ENCODE data around the gene PCSK7. TPM values are rescaled to one million over a fixed set of nuclear protein-coding genes. Genes with fewer than 3 reads are reported as not detected.

PCSK7 gene
- total RNA-seq, 4 donors from 2014 or later, result 28.7 to 53.3 (median 45.0) TPM

DNA sequence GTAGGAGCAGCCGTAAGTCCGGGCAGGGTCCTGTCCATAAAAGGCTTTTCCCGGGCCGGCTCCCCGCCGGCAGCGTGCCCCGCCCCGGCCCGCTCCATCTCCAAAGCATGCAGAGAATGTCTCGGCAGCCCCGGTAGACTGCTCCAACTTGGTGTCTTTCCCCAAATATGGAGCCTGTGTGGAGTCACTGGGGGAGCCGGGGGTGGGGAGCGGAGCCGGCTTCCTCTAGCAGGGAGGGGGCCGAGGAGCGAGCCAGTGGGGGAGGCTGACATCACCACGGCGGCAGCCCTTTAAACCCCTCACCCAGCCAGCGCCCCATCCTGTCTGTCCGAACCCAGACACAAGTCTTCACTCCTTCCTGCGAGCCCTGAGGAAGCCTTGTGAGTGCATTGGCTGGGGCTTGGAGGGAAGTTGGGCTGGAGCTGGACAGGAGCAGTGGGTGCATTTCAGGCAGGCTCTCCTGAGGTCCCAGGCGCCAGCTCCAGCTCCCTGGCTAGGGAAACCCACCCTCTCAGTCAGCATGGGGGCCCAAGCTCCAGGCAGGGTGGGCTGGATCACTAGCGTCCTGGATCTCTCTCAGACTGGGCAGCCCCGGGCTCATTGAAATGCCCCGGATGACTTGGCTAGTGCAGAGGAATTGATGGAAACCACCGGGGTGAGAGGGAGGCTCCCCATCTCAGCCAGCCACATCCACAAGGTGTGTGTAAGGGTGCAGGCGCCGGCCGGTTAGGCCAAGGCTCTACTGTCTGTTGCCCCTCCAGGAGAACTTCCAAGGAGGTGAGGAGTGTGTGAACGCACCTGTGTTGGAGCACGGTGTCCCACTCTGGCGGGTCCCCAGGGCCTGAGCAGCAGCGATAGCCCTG lies 32.6 kb downstream of the PCSK7 start, which contains the start of gene TAGLN:
Gene TAGLN (plus strand): TSS at position 318 of the 863 bp plus-strand sequence. CDS start 3,644 bp downstream, outside the sequence.
- intact Hi-C loops (cut with DNase I), result no loop called here
- H3K27me3 ChIP-seq, result no peaks in the 10 kb centered on the region
- TF ChIP-seq, protein P1, sequence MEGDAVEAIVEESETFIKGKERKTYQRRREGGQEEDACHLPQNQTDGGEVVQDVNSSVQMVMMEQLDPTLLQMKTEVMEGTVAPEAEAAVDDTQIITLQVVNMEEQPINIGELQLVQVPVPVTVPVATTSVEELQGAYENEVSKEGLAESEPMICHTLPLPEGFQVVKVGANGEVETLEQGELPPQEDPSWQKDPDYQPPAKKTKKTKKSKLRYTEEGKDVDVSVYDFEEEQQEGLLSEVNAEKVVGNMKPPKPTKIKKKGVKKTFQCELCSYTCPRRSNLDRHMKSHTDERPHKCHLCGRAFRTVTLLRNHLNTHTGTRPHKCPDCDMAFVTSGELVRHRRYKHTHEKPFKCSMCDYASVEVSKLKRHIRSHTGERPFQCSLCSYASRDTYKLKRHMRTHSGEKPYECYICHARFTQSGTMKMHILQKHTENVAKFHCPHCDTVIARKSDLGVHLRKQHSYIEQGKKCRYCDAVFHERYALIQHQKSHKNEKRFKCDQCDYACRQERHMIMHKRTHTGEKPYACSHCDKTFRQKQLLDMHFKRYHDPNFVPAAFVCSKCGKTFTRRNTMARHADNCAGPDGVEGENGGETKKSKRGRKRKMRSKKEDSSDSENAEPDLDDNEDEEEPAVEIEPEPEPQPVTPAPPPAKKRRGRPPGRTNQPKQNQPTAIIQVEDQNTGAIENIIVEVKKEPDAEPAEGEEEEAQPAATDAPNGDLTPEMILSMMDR (IDR thresholded peaks at IDR 0.05), result no peak
- TF ChIP-seq POLR2A (IDR thresholded peaks at IDR 0.05), result peak in 2 of 4 donors; percentile 62 to 74
- no peaks in the 10 kb centered on the region for H3K9me3 ChIP-seq
- 33% methylated on average over 4 of the region's 34 CpGs; no CpG with 5 or more reads in 1 of the 2 donors for WGBS, 2 donors
- peak within 1 kb of the TSS; percentile 27 to 66 (median 51) for H3K4me3 ChIP-seq
- H3K36me3 ChIP-seq, result peaks cover 0 to 32% (median 10%) of the 10 kb centered on the region in 3 donors
- peaks cover 12 to 44% (median 14%) of the 10 kb centered on the region in 3 donors for H3K4me1 ChIP-seq
- peak within 1 kb of the TSS; percentile 72 to 93 (median 88) for H3K27ac ChIP-seq
- DNase-seq, result no peak

DNA sequence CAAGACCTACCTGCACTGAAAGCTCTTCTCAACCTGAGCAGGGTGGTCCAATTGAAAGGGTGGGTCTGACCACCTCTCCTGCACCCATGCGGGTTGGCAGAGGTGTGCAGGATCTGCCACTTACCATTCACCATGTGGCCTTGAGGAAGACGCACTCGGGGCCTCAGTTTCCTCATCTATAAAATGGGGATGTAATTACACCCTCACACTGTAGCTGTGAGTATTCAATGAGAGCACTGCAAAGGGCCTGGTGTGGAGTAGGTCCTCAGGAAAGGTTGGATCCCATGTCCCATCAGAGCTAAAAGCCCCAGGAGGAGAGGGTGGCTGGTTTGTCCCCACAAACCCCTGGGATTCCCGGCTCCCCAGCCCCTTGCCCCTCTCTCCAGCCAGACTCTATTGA lies 33.3 kb downstream of the PCSK7 start:
- H3K27ac ChIP-seq, result peak overlapping the region; percentile 50 to 93 (median 88)
- intact Hi-C loops (cut with DNase I), result no loop called here

DNA sequence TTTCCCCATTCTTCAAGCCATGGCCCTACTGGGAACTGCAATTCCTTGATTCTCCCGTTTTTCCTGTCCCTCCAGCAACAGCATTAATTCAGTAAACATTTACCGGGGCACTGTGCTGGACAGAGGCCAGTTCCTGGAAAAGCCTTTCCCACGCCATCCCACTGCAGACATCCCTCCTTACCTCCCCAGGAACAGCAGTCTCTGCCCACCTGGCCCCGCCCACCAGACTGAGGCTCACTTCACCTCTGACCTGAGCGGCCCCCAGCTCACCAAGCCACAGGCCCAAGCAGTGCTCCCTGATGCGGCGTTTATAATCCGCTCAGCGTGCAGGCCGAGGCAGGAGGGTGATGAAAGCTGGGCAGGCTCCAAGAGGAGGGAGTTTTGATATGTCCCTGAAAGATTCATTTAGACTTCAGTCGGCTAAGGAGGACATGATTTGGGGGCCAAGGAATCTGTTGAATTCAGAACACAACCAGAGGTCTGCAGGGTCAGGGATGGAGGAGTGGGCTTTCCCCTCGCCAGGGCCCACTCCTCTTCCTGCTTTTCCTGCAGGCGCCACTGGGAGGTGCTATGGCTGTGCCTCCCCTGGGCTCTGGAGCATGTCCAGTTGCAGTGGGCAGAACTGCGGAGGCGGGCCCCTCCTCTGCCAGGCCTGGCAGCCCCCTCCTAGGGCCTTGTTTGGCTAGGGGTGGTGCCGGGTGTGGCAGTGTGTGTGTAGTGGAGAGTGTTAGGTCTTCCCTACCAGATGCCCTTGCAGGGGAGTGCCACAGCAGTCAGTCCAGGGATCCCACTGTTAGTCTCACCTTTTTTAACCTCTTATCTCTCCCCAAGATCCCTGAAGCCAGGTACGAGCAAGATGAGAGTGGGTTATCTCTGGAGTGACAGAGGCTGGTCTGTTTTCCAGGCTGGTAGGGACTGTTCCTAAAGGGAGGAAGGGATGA lies 34.1 kb downstream of the PCSK7 start:
- Histone ChIP-seq H3K36me3 (peaks cover 0 to 32% (median 7%) of the 10 kb centered on the region in 3 donors), H3K9me3 (no peaks in the 10 kb centered on the region), H3K4me1 (peaks cover 12 to 39% (median 14%) of the 10 kb centered on the region in 3 donors), H3K27me3 (no peaks in the 10 kb centered on the region), H3K27ac (peak overlapping the region; percentile 50 to 93 (median 88)), H3K4me3 (peak overlapping the region in 3 of 4 donors; percentile 50 to 66 (median 52))
- TF ChIP-seq POLR2A (IDR thresholded peaks at IDR 0.05), result peak in 2 of 4 donors; percentile 25 to 66
- TF ChIP-seq, protein P1 (IDR thresholded peaks at IDR 0.05), result peak in 4 of 6 experiments; percentile 38 to 52 (median 46)
- no peak for DNase-seq
- intact Hi-C loops (cut with DNase I), result no loop called here
- WGBS, 2 donors, result 45 to 53% methylated on average over 8 of the region's 17 CpGs

More for the DNA sequence above, 33.3 kb downstream of the PCSK7 start:
- peaks cover 12 to 38% (median 14%) of the 10 kb centered on the region in 3 donors for H3K4me1 ChIP-seq
- TF ChIP-seq, protein P1 (IDR thresholded peaks at IDR 0.05), result no peak
- TF ChIP-seq POLR2A (IDR thresholded peaks at IDR 0.05), result no peak
- H3K27me3 ChIP-seq, result no peaks in the 10 kb centered on the region
- no peak for DNase-seq
- WGBS, 2 donors, result 82% methylated on average over 3 of the region's 4 CpGs; no CpG with 5 or more reads in 1 of the 2 donors
- H3K4me3 ChIP-seq, result peak overlapping the region in 3 of 4 donors; percentile 50 to 66 (median 52)
- H3K9me3 ChIP-seq, result no peaks in the 10 kb centered on the region
- H3K36me3 ChIP-seq, result peaks cover 0 to 32% (median 10%) of the 10 kb centered on the region in 3 donors

DNA sequence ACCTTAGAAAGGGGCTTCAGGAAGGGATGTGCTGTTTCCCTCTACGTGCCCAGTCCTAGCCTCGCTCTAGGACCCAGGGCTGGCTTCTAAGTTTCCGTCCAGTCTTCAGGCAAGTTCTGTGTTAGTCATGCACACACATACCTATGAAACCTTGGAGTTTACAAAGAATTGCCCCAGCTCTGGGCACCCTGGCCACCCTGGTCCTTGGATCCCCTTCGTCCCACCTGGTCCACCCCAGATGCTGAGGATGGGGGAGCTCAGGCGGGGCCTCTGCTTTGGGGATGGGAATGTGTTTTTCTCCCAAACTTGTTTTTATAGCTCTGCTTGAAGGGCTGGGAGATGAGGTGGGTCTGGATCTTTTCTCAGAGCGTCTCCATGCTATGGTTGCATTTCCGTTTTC lies 34.9 kb downstream of the PCSK7 start:
- DNase-seq, result no peak
- peaks cover 5 to 39% (median 13%) of the 10 kb centered on the region in 3 donors for H3K36me3 ChIP-seq
- TF ChIP-seq, protein P1 (IDR thresholded peaks at IDR 0.05), result no peak
- TF ChIP-seq POLR2A (IDR thresholded peaks at IDR 0.05), result no peak
- H3K4me3 ChIP-seq, result no peak overlapping the region
- 67 to 98% methylated on average over 5 to 6 of the region's 7 CpGs for WGBS, 2 donors
- no peaks in the 10 kb centered on the region for H3K9me3 ChIP-seq
- intact Hi-C loops (cut with DNase I), result no loop called here
- no peaks in the 10 kb centered on the region for H3K27me3 ChIP-seq
- H3K27ac ChIP-seq, result peak overlapping the region in 3 of 4 donors; percentile 88 to 93 (median 89)
- H3K4me1 ChIP-seq, result peaks cover 12 to 44% (median 14%) of the 10 kb centered on the region in 3 donors
